HepG2 (cell line): ENCODE data around the gene CEBPE. TPM values are rescaled to one million over a fixed set of nuclear protein-coding genes. Genes with fewer than 3 reads are reported as not detected.
A peak's percentile ranks its signal among the peaks of the same experiment; 100 is the strongest.

Experiments used
- AHR ChIP-seq: IDR thresholded peaks from 2 replicates; pipeline ENCODE4 v1.6.1; 2018; ENCODE audit warnings: missing genetic modification reagents, missing compliant biosample characterization
- ASH2L ChIP-seq: fragments of 300-600, 200-600 bp; sonication (generic); IDR thresholded peaks from 2 replicates; pipeline ENCODE4 v1.7.0; 2017; ENCODE audit warnings: low read depth, mild to moderate bottlenecking, moderate library complexity, mixed read lengths, low read length; ENCODE audit not compliant: insufficient read length
- ATF7 ChIP-seq, 2 experiments: fragments of 450-650 bp in 1 of 2; sonication (generic) in 1 of 2; formaldehyde crosslinking in 1 of 2; IDR thresholded peaks; 2 replicates each; pipeline versions ENCODE4 v1.4.0 to v1.6.1; 2016 to 2020; ENCODE audit warnings: antibody characterized with exemption in 1 of 2, mild to moderate bottlenecking in 1 of 2, missing genetic modification reagents in 1 of 2
- HDAC1 ChIP-seq: sonication (generic); formaldehyde crosslinking; IDR thresholded peaks from 2 replicates; pipeline ENCODE4 v1.5.1; 2020; ENCODE audit warnings: mild to moderate bottlenecking, missing genetic modification reagents
- HOXA3 ChIP-seq: sonication (generic); formaldehyde crosslinking; IDR thresholded peaks from 2 replicates; pipeline ENCODE4 v1.5.0; 2020; ENCODE audit warnings: missing genetic modification reagents
- IRF2 ChIP-seq: IDR thresholded peaks from 2 replicates; pipeline ENCODE4 v1.6.1; 2018; ENCODE audit warnings: missing genetic modification reagents, missing compliant biosample characterization
- ISL2 ChIP-seq: sonication (generic); formaldehyde crosslinking; IDR thresholded peaks from 2 replicates; pipeline ENCODE4 v1.5.0; 2020; ENCODE audit warnings: missing genetic modification reagents
- MIER3 ChIP-seq: IDR thresholded peaks from 2 replicates; pipeline ENCODE4 v1.6.1; 2016; ENCODE audit warnings: missing compliant biosample characterization, borderline replicate concordance
- MTF1 ChIP-seq: sonication (generic); formaldehyde crosslinking; IDR thresholded peaks from 2 replicates; pipeline ENCODE4 v1.5.0; 2020; ENCODE audit warnings: missing genetic modification reagents
- NFATC3 ChIP-seq: sonication (generic); formaldehyde crosslinking; IDR thresholded peaks from 2 replicates; pipeline ENCODE4 v1.5.1; 2020; ENCODE audit warnings: mild to moderate bottlenecking, missing genetic modification reagents
- TAF1 ChIP-seq: sonication (generic); formaldehyde crosslinking; IDR thresholded peaks from 2 replicates; pipeline ENCODE4 v1.4.0; 2020; ENCODE audit warnings: missing genetic modification reagents
- TEAD2 ChIP-seq: sonication (generic); formaldehyde crosslinking; IDR thresholded peaks from 2 replicates; pipeline ENCODE4 v1.9.0; 2021; ENCODE audit warnings: missing genetic modification reagents
- XRCC5 ChIP-seq: fragments of 200-400 bp; formaldehyde crosslinking; optimal IDR thresholded peaks from 2 replicates; pipeline ENCODE3; 2017; ENCODE audit warnings: mild to moderate bottlenecking, low read length
- ZFY ChIP-seq: sonication (generic); formaldehyde crosslinking; IDR thresholded peaks from 2 replicates; pipeline ENCODE4 v1.4.0; 2020; ENCODE audit warnings: missing genetic modification reagents
- ZKSCAN5 ChIP-seq: sonication (generic); formaldehyde crosslinking; IDR thresholded peaks from 2 replicates; pipeline ENCODE4 v1.5.1; 2020; ENCODE audit warnings: mild to moderate bottlenecking, missing genetic modification reagents
- ZNF101 ChIP-seq: sonication (generic); formaldehyde crosslinking; IDR thresholded peaks from 2 replicates; pipeline ENCODE4 v1.4.0; 2020; ENCODE audit warnings: mild to moderate bottlenecking, low read depth, missing genetic modification reagents, borderline replicate concordance
- ZNF326 ChIP-seq: sonication (generic); formaldehyde crosslinking; IDR thresholded peaks from 2 replicates; pipeline ENCODE4 v1.4.0; 2020; ENCODE audit warnings: missing genetic modification reagents, borderline replicate concordance
- ZNF354B ChIP-seq: sonication (generic); formaldehyde crosslinking; IDR thresholded peaks from 2 replicates; pipeline ENCODE4 v1.8.0; 2022; ENCODE audit warnings: mild to moderate bottlenecking, missing genetic modification reagents
- ZNF549 ChIP-seq: sonication (generic); formaldehyde crosslinking; IDR thresholded peaks from 2 replicates; pipeline ENCODE4 v1.5.0; 2020; ENCODE audit warnings: missing genetic modification reagents
- ZNF605 ChIP-seq: sonication (generic); formaldehyde crosslinking; IDR thresholded peaks from 2 replicates; pipeline ENCODE4 v1.8.0; 2022; ENCODE audit warnings: mild to moderate bottlenecking, missing genetic modification reagents
- ZNF703 ChIP-seq: sonication (generic); formaldehyde crosslinking; IDR thresholded peaks from 2 replicates; pipeline ENCODE4 v1.5.1; 2020; ENCODE audit warnings: missing genetic modification reagents, mild to moderate bottlenecking, moderate library complexity, borderline replicate concordance
- ZNF841 ChIP-seq: sonication (generic); formaldehyde crosslinking; IDR thresholded peaks from 2 replicates; pipeline ENCODE4 v1.8.1; 2023; ENCODE audit warnings: missing genetic modification reagents, borderline replicate concordance
- ZNF879 ChIP-seq: sonication (generic); formaldehyde crosslinking; IDR thresholded peaks from 2 replicates; pipeline ENCODE4 v1.8.1; 2023; ENCODE audit warnings: missing genetic modification reagents
- ZNF891 ChIP-seq: sonication (generic); formaldehyde crosslinking; IDR thresholded peaks from 2 replicates; pipeline ENCODE4 v1.5.0; 2020; ENCODE audit warnings: mild to moderate bottlenecking, missing genetic modification reagents
- polyA plus RNA-seq, 8 experiments: library from polyadenylated mRNA; depleted of rRNA in 3 of 8; stranded (reverse) in 7 of 8; unstranded in 1 of 8; fragments of >200 nt; fragmentation: Illumina TruSeq in 4 of 8; extraction: Trizol in 4 of 8; gene quantifications; 2 replicates each; pipeline versions ENCODE4 v1.2.1 to v1.2.3, GENCODE V29; 2011 to 2016; ENCODE audit warnings: low read depth in 4 of 8, missing spikeins in 1 of 8, mixed read lengths in 1 of 8; ENCODE audit not compliant: insufficient read depth in 1 of 8
- total RNA-seq, 5 experiments: library from RNA; depleted of rRNA; stranded (reverse); fragments of >200 nt; fragmentation: Illumina TruSeq; extraction: Trizol; gene quantifications; 2 replicates each; pipeline ENCODE4 v1.2.3, GENCODE V29; 2016; ENCODE audit warnings: low read depth in 1 of 5
- TF ChIP-seq, protein P1 (sequence below): sonication (generic); formaldehyde crosslinking; IDR thresholded peaks from 2 replicates; pipeline ENCODE4 v1.4.0; 2020; ENCODE audit warnings: missing genetic modification reagents, borderline replicate concordance
- TF ChIP-seq, protein P2 (sequence below): sonication (generic); formaldehyde crosslinking; IDR thresholded peaks from 2 replicates; pipeline ENCODE4 v1.4.0; 2020; ENCODE audit warnings: missing genetic modification reagents

Gene CEBPE
- total and polyA plus RNA-seq, 2 of the 13 experiments (the other 11 are each of a cell fraction or from before 2014, with no cell fraction given), result 0.09 to 0.11 TPM

DNA sequence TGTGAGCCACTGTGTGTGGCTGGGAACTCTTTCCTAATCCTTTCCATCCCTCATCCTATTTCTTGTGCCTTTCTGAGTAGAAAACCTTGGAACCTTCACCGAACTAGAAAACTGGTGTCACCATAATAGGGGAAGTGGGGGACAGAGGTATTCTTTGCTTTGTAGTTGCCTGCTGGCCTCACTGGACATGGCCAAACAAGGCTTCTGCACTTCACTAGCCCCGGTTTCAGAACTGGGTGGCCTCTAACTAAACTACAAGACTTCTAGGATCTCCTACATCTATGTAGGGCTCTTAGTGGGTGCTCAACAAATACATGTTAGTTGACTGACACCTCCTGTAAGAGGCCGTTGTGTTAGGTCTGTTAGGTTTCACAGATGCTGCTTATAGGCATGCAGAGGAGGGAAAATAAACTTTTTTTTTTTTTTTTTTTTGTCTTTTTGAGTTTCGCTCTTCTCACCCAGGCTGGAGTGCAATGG is 13.7 kb downstream of the CEBPE start (continued):
- TF ChIP-seq, protein P1, sequence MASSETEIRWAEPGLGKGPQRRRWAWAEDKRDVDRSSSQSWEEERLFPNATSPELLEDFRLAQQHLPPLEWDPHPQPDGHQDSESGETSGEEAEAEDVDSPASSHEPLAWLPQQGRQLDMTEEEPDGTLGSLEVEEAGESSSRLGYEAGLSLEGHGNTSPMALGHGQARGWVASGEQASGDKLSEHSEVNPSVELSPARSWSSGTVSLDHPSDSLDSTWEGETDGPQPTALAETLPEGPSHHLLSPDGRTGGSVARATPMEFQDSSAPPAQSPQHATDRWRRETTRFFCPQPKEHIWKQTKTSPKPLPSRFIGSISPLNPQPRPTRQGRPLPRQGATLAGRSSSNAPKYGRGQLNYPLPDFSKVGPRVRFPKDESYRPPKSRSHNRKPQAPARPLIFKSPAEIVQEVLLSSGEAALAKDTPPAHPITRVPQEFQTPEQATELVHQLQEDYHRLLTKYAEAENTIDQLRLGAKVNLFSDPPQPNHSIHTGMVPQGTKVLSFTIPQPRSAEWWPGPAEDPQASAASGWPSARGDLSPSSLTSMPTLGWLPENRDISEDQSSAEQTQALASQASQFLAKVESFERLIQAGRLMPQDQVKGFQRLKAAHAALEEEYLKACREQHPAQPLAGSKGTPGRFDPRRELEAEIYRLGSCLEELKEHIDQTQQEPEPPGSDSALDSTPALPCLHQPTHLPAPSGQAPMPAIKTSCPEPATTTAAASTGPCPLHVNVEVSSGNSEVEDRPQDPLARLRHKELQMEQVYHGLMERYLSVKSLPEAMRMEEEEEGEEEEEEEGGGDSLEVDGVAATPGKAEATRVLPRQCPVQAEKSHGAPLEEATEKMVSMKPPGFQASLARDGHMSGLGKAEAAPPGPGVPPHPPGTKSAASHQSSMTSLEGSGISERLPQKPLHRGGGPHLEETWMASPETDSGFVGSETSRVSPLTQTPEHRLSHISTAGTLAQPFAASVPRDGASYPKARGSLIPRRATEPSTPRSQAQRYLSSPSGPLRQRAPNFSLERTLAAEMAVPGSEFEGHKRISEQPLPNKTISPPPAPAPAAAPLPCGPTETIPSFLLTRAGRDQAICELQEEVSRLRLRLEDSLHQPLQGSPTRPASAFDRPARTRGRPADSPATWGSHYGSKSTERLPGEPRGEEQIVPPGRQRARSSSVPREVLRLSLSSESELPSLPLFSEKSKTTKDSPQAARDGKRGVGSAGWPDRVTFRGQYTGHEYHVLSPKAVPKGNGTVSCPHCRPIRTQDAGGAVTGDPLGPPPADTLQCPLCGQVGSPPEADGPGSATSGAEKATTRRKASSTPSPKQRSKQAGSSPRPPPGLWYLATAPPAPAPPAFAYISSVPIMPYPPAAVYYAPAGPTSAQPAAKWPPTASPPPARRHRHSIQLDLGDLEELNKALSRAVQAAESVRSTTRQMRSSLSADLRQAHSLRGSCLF, result no peak
- TF ChIP-seq TEAD2 (CRISPR knock-in tag) (no peak), TAF1 (no peak), ASH2L (peak; percentile 31), MIER3 (CRISPR knock-in tag) (no peak), MTF1 (no peak), HDAC1 (CRISPR knock-in tag) (no peak), ZNF605 (CRISPR knock-in tag) (0 out of 2 replicates have a peak, but pooled peaks have one; percentile 42), ZKSCAN5 (CRISPR knock-in tag) (no peak), ISL2 (CRISPR knock-in tag) (no peak), ZFY (no peak), HOXA3 (no peak), ZNF703 (CRISPR knock-in tag) (no peak), ZNF841 (no peak), XRCC5 (no peak), ZNF326 (no peak), ZNF354B (0 out of 2 replicates have a peak, but pooled peaks have one; percentile 63), NFATC3 (0 out of 2 replicates have a peak, but pooled peaks have one; percentile 51), IRF2 (0 out of 2 replicates have a peak, but pooled peaks have one; percentile 5), ZNF101 (CRISPR knock-in tag) (no peak), ZNF879 (CRISPR knock-in tag) (no peak), ZNF891 (no peak), ATF7 (IDR thresholded peaks at IDR 0.05) (no peak), ATF7 (CRISPR knock-in tag; IDR thresholded peaks at IDR 0.05) (no peak), ZNF549 (no peak), AHR (CRISPR knock-in tag) (no peak)
- TF ChIP-seq, protein P2, sequence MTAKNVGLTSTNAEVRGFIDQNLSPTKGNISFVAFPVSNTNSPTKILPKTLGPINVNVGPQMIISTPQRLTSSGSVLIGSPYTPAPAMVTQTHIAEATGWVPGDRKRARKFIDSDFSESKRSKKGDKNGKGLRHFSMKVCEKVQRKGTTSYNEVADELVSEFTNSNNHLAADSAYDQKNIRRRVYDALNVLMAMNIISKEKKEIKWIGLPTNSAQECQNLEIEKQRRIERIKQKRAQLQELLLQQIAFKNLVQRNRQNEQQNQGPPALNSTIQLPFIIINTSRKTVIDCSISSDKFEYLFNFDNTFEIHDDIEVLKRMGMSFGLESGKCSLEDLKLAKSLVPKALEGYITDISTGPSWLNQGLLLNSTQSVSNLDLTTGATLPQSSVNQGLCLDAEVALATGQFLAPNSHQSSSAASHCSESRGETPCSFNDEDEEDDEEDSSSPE (CRISPR knock-in tag), result no peak
